GM10266 (cell line): Measurements from ENCODE around the gene NRIP2.

ENCODE experiments used
- DNase-seq: peaks from one replicate; pipeline ENCODE4 v3.0.0; 2012; ENCODE audit errors: extremely low spot score
- CTCF ChIP-seq: IDR thresholded peaks from 2 replicates; pipeline ENCODE4 v1.5.1; 2012; ENCODE audit warnings: mild to moderate bottlenecking, low read depth; ENCODE audit not compliant: control insufficient read depth, insufficient read depth; ENCODE audit errors: missing control alignments

NRIP2 gene

DNA sequence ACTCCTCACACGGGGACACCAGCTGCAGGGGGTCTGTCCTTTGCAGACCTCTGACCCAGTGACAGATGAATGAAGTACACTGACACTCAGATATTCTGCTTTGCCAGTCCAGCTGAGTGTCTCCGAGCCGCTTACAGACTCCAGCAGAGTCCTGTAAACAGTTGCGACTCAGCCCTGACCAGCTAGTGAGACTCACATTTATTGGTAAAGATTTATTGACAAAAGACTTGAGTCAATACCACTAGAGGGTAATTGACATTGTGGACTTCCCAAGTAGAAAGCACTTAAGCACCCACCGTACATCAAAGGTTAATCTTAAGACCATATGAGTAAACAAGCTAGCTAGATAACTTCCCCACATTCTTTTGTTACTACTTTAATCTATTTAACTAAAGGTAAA, 49.8 kb downstream of the NRIP2 start:
- no peak for DNase-seq
- TF ChIP-seq CTCF, result no peak

GRCh38 chr12:2783936-2784600, 50.8 kb downstream of the NRIP2 start:
- peak; percentile 69 for DNase-seq
- TF ChIP-seq CTCF, result peak; percentile 91

DNA sequence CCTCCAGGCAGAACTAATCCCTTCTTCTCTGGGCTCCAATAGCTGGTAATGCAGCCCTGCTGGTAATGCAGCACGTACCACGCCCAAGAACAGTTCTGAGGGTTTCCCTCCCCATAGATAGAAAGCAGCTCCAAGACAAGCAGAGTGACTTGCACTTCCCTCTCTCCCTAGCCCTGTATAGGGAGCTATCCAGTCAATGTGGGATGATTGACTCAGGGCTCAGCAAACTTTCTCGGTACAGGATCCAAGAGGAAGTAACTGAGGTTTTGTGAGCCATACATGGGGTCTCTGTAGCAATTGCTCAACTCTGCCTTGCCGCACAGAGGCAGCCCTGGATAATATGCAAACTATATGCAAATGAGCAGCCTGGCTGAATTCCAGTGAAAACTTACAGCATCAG, 55.6 kb downstream of the NRIP2 start:
- no peak for DNase-seq
- TF ChIP-seq CTCF, result no peak

GRCh38 chr12:2776129-2776806, 58.6 kb downstream of the NRIP2 start:
- no peak for TF ChIP-seq CTCF
- DNase-seq, result no peak

DNA sequence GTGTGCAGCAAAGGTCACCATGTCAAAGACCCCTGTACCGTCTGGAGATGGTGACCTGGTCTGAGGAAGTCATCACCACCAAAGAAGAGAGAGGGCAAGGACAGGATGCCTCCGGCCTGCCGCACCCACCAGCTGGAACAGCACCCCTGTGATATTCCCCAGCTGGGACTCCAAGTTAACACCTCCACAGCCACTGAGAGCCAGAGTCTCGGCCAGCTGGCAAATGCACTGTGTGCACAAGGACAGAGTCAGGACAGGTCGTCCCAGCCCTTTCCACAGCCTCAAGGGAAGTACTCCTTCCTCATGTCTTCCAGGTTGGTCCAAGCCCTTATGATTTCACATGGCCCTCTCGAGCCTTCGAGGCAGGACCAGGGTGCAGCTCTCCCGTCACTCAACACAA, 59.4 kb downstream of the NRIP2 start:
- no peak for TF ChIP-seq CTCF
- no peak for DNase-seq
